ENCODE results near the gene PHKG1. TPM values are rescaled to one million over a fixed set of nuclear protein-coding genes. Genes with fewer than 3 reads are reported as not detected.
"Not testable (repeated sequence)": the region's sequence is repeated elsewhere in the genome, so short reads cannot be mapped to it uniquely, and the experiment has no call there.

The PHKG1 gene
- total RNA-seq, 1 donor from 2014 or later: 0.34 TPM

GRCh38 chr7:56033671-56034432, 58.9 kb downstream of the PHKG1 start:
- DNase-seq: peak; percentile 70

- DNase-seq: not testable (repeated sequence)
Measured at GRCh38 chr7:56032578-56032977, 60.2 kb downstream of the PHKG1 start.

GRCh38 chr7:56031556-56031955, 61.2 kb downstream of the PHKG1 start:
- DNase-seq: not testable (repeated sequence)

GRCh38 chr7:56030340-56030739, 62.4 kb downstream of the PHKG1 start:
- DNase-seq: no peak

Other genes starting within 250 kb of the PHKG1 start
- not detected in 2 replicates for gene SEPTIN14, start 230.2 kb downstream of the PHKG1 start, total RNA-seq
- 3.4 and 4.1 TPM in 2 replicates for gene ZNF713, start 205.5 kb downstream of the PHKG1 start, total RNA-seq
- 11.8 and 17.7 TPM in 2 replicates for gene MRPS17, start 141.1 kb downstream of the PHKG1 start, total RNA-seq
- 37.3 and 43.8 TPM in 2 replicates for gene NIPSNAP2, start 128.4 kb downstream of the PHKG1 start, total RNA-seq
- gene PSPH, start 41.5 kb downstream of the PHKG1 start, total RNA-seq: 42.4 and 45.1 TPM in 2 replicates
- gene CCT6A, start 41.2 kb downstream of the PHKG1 start, total RNA-seq: 201 and 240 TPM in 2 replicates
- 193 and 206 TPM in 2 replicates for gene SUMF2, start 28.7 kb downstream of the PHKG1 start, total RNA-seq
- gene CHCHD2, start 13.5 kb upstream of the PHKG1 start, total RNA-seq: 216 and 387 TPM in 2 replicates
- not detected in 2 replicates for gene NUPR2, start 23.5 kb upstream of the PHKG1 start, total RNA-seq

Data from dermis blood vessel endothelial cell (primary cell).